Gastrocnemius medialis (tissue), 4 donors: ENCODE data around the gene TMCO6.
"Not testable (repeated sequence)": the region's sequence is repeated elsewhere in the genome, so short reads cannot be mapped to it uniquely, and the experiment has no call there.

Experiments used
- CTCF ChIP-seq, 5 experiments: fragments of 450-650 bp in 3 of 5; fragments of 200-600 bp in 2 of 5; sonication (generic) in 2 of 5; IDR thresholded peaks in 4 of 5; conservative IDR thresholded peaks in 1 of 5; 1 replicate in 4 of 5; 2 replicates in 1 of 5; pipeline ENCODE4 v1.5.1; 2016 to 2019; ENCODE audit warnings: antibody characterized with exemption in 5 of 5, mild to moderate bottlenecking in 3 of 5, moderate library complexity in 3 of 5
- POLR2A ChIP-seq, 2 donors: fragments of 450-650 bp; IDR thresholded peaks; one replicate each; pipeline ENCODE4 v1.6.1; 2017; ENCODE audit warnings: antibody characterized with exemption in 2 of 2, mild to moderate bottlenecking in 2 of 2, moderate library complexity in 2 of 2

- TF ChIP-seq CTCF (IDR thresholded peaks at IDR 0.05 in 4 of 5, conservative IDR thresholded peaks at IDR 0.05 in 1 of 5); POLR2A (IDR thresholded peaks at IDR 0.05): not testable (repeated sequence)
These were observed 14.4 kb upstream of the TMCO6 start for GRCh38 chr5:140624886-140625285.
